SU-DHL-6 (cell line): Measurements from ENCODE around the gene EEF1AKMT3.

Experiments used
- EZH2phosphoT487 ChIP-seq: fragments of 200-600 bp; sonication (generic), shearing (Covaris generic); conservative IDR thresholded peaks from 2 replicates; pipeline ENCODE4 v1.6.1; 2018; ENCODE audit warnings: mild to moderate bottlenecking, antibody characterized with exemption, low read length, moderate library complexity, mixed read lengths
- TF ChIP-seq, protein P1 (sequence below): fragments of 200-600 bp; sonication (generic); IDR thresholded peaks from one replicate; pipeline ENCODE4 v1.5.1; 2017; ENCODE audit warnings: antibody characterized with exemption, mild to moderate bottlenecking, low read length, moderate library complexity; ENCODE audit not compliant: insufficient read depth, poor library complexity, severe bottlenecking

DNA sequence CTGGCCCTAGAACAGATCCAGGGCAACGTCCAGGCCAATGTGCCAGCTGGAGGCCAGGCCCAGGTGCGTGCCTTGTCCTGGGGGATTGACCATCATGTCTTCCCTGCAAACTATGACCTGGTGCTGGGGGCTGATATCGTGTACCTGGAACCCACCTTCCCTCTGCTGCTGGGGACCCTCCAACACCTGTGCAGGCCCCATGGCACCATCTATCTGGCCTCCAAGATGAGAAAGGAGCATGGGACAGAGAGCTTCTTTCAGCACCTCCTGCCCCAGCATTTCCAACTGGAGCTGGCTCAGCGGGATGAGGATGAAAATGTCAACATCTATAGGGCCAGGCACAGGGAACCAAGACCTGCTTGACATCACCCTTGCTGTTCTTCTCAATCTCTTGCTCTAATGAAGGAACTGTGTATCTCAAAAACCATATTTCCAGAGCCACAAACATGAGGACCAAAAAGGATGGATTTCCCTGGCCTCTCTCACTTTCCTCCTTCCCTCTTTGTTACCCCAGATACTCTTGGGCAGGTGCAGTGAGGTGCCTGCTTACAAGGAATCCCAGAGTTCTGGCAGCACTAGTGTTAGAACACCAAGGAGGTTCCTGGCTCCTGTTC, 8.0 kb downstream of the EEF1AKMT3 start:
- TF ChIP-seq, protein P1, sequence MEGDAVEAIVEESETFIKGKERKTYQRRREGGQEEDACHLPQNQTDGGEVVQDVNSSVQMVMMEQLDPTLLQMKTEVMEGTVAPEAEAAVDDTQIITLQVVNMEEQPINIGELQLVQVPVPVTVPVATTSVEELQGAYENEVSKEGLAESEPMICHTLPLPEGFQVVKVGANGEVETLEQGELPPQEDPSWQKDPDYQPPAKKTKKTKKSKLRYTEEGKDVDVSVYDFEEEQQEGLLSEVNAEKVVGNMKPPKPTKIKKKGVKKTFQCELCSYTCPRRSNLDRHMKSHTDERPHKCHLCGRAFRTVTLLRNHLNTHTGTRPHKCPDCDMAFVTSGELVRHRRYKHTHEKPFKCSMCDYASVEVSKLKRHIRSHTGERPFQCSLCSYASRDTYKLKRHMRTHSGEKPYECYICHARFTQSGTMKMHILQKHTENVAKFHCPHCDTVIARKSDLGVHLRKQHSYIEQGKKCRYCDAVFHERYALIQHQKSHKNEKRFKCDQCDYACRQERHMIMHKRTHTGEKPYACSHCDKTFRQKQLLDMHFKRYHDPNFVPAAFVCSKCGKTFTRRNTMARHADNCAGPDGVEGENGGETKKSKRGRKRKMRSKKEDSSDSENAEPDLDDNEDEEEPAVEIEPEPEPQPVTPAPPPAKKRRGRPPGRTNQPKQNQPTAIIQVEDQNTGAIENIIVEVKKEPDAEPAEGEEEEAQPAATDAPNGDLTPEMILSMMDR: no peak
- no peak for TF ChIP-seq EZH2phosphoT487
